ENCODE data around the gene KCTD20. TPM values are rescaled to one million over a fixed set of nuclear protein-coding genes. Genes with fewer than 3 reads are reported as not detected.
"Not testable (repeated sequence)": the region's sequence is repeated elsewhere in the genome, so short reads cannot be mapped to it uniquely, and the experiment has no call there.

KCTD20 gene
- total and polyA plus RNA-seq, 2 experiments from 2014 or later, result 27.4 to 56.3 TPM

DNA sequence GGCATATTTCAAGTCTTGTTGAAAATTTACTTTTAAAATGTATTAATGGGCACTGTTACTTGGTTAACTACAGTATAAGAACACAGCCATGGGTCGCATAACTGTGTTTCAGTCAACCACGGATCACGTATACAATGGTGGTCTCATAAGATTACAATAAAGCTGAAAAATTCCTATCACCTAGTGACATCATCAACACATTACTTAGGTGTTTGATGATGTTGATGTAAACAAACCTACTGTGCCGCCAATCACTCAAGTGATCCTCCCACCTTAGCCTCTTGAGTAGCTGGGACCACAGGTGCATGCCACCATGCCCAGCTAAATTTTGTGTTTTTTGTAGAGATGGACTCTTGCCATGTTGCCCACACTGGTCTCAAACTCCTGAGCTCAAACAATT is 38.6 kb upstream of the KCTD20 start:
- 95% methylated on average over 4 of the region's 4 CpGs for WGBS (ENCODE audit: low lambda C conversion rate, missing lambda C conversion rate)
- H3K9me3 ChIP-seq (ENCODE audit: low read depth), result no peaks in the 10 kb centered on the region
- TF ChIP-seq EZH2 (IDR thresholded peaks at IDR 0.05; ENCODE audit: borderline replicate concordance) (no peak), EZH2phosphoT487 (IDR thresholded peaks at IDR 0.05; ENCODE audit: low read depth, severe bottlenecking, unreplicated experiment) (no peak)
- TF ChIP-seq, protein P1, sequence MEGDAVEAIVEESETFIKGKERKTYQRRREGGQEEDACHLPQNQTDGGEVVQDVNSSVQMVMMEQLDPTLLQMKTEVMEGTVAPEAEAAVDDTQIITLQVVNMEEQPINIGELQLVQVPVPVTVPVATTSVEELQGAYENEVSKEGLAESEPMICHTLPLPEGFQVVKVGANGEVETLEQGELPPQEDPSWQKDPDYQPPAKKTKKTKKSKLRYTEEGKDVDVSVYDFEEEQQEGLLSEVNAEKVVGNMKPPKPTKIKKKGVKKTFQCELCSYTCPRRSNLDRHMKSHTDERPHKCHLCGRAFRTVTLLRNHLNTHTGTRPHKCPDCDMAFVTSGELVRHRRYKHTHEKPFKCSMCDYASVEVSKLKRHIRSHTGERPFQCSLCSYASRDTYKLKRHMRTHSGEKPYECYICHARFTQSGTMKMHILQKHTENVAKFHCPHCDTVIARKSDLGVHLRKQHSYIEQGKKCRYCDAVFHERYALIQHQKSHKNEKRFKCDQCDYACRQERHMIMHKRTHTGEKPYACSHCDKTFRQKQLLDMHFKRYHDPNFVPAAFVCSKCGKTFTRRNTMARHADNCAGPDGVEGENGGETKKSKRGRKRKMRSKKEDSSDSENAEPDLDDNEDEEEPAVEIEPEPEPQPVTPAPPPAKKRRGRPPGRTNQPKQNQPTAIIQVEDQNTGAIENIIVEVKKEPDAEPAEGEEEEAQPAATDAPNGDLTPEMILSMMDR (IDR thresholded peaks at IDR 0.05; ENCODE audit: poor library complexity), result no peak
- H3K36me3 ChIP-seq (replicated peaks; ENCODE audit: insufficient read depth, low read depth), result no peaks in the 10 kb centered on the region
- no peak overlapping the region for H3K27ac ChIP-seq
- H3K4me1 ChIP-seq (ENCODE audit: insufficient read depth), result no peaks in the 10 kb centered on the region
- no peak overlapping the region for H3K4me2 ChIP-seq
- no peaks in the 10 kb centered on the region for H4K20me1 ChIP-seq (ENCODE audit: insufficient read depth, poor library complexity, severe bottlenecking)
- H3K79me2 ChIP-seq, result no peaks in the 10 kb centered on the region
- H3K9me2 ChIP-seq (replicated peaks; ENCODE audit: insufficient read depth), result no peaks in the 10 kb centered on the region
- no peak overlapping the region for H2AFZ ChIP-seq
- no peaks in the 10 kb centered on the region for H3K27me3 ChIP-seq
- no peak for DNase-seq (ENCODE audit: low spot score)
- H3K4me3 ChIP-seq, result no peak overlapping the region

DNA sequence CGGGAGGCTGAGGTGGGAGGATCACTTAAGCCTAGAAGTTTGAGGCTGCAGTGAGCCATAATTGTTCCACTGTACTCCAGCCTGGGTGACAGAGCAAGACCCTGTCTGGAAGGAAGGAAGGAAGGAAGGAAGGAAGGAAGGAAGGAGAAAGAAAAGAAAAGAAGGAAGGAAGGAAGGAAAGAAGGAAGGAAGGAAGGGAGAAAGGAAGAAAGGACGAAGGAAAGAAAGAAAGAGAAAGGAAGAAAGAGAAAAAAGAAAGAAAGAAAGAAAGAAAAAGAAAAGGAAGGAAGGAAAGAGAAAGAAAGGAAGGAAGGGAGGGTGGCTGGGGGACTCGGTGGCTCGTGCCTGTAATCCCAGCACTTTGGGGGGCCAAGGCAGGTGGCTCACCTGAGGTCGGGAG is 33.1 kb upstream of the KCTD20 start:
- not testable (repeated sequence) for H3K27me3 ChIP-seq; H3K36me3 ChIP-seq (replicated peaks; ENCODE audit: insufficient read depth, low read depth); DNase-seq (ENCODE audit: low spot score); H3K4me1 ChIP-seq (ENCODE audit: insufficient read depth); H3K79me2 ChIP-seq; H3K4me2 ChIP-seq; H4K20me1 ChIP-seq (ENCODE audit: insufficient read depth, poor library complexity, severe bottlenecking); H3K9me2 ChIP-seq (replicated peaks; ENCODE audit: insufficient read depth); H2AFZ ChIP-seq; H3K27ac ChIP-seq; H3K4me3 ChIP-seq; H3K9me3 ChIP-seq (ENCODE audit: low read depth)
- 100% methylated on average over 1 of the region's 5 CpGs for WGBS (ENCODE audit: low lambda C conversion rate, missing lambda C conversion rate)

DNA sequence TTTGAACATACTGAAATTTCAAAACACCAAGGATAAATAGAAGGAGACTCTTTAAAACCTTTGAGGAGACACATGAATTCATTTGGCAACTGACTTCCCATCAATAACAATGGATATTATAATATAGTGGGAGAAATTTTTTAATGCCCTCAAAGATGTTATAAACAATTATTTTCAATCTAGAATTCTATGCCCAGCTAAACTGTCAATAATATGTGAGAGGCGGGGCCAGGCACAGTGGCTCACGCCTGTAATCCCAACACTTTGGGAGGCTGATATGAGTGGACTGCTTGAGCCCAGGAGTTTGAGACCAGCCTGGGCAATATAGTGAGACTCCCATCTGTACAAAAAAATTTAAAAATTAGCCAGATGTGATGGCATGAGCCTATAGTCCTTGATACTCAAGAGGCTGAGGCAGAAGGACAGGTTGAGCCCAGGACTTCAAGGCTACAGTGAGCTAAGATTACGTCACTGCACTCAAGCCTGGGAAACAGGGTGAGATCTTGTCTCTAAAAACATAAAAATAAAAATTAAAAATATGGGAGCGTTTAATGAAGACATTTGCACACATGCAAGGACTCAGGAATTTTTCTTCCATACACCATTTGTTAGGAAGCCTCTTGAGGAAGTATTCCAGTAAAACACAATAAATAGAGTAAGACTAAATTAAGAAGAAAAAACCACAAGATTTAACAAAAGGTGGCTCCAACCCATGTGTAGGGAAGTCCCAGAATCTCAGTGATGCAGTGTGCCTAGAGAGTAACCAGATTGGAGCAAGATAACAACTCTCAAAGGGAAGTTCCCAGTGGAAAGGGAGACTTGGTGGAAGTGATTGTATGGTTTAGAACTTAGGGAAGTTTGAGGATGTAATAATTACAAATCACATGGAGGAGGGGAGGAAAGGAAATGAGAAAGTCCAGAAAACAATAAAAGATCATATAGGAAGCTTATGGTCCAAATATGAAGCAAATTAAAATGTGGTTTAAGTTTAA is 29.0 kb upstream of the KCTD20 start:
- no peak for TF ChIP-seq EZH2phosphoT487 (IDR thresholded peaks at IDR 0.05; ENCODE audit: low read depth, severe bottlenecking, unreplicated experiment)
- no peak for TF ChIP-seq EZH2 (IDR thresholded peaks at IDR 0.05; ENCODE audit: borderline replicate concordance)
- TF ChIP-seq, protein P1 (IDR thresholded peaks at IDR 0.05; ENCODE audit: poor library complexity), result no peak
- Histone ChIP-seq H3K27ac (peak overlapping the region; percentile 14), H4K20me1 (ENCODE audit: insufficient read depth, poor library complexity, severe bottlenecking) (no peaks in the 10 kb centered on the region), H3K4me1 (ENCODE audit: insufficient read depth) (no peaks in the 10 kb centered on the region), H3K36me3 (replicated peaks; ENCODE audit: insufficient read depth, low read depth) (no peaks in the 10 kb centered on the region), H3K4me3 (no peak overlapping the region), H3K79me2 (no peaks in the 10 kb centered on the region), H2AFZ (no peak overlapping the region), H3K27me3 (no peaks in the 10 kb centered on the region), H3K9me3 (ENCODE audit: low read depth) (no peaks in the 10 kb centered on the region), H3K4me2 (no peak overlapping the region), H3K9me2 (replicated peaks; ENCODE audit: insufficient read depth) (no peaks in the 10 kb centered on the region)
- WGBS (ENCODE audit: low lambda C conversion rate, missing lambda C conversion rate), result 94% methylated on average over 4 of the region's 4 CpGs
- no peak for DNase-seq (ENCODE audit: low spot score)

DNA sequence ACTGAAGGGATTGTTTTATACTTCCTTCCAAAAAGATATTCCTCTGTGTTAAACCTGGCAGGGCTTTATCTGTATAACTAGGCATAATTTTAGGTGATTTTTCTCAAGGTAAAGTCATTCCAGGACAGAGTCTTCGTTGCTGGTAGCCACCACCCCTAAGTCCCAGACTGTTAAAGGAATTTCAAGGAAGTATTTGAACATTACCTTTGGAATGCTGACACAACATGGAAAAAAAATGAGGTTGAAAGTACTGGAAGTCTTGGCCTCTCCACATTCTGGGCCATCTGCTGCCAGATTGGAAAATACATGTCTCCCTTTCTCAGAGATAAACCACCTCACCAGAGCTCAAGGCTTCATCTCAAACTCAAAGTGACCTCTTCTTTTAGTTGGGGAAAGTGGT is 28.3 kb upstream of the KCTD20 start:
- peak; percentile 7 for DNase-seq (ENCODE audit: low spot score)

More for the DNA sequence above, 28.3 kb upstream of the KCTD20 start:
- H4K20me1 ChIP-seq (ENCODE audit: insufficient read depth, poor library complexity, severe bottlenecking), result no peaks in the 10 kb centered on the region
- no peak overlapping the region for H3K4me2 ChIP-seq
- 36% methylated on average over 1 of the region's 1 CpG for WGBS (ENCODE audit: low lambda C conversion rate, missing lambda C conversion rate)
- no peaks in the 10 kb centered on the region for H3K79me2 ChIP-seq
- no peaks in the 10 kb centered on the region for H3K36me3 ChIP-seq (replicated peaks; ENCODE audit: insufficient read depth, low read depth)
- no peak overlapping the region for H2AFZ ChIP-seq
- H3K4me3 ChIP-seq, result no peak overlapping the region
- no peaks in the 10 kb centered on the region for H3K9me2 ChIP-seq (replicated peaks; ENCODE audit: insufficient read depth)
- H3K27me3 ChIP-seq, result no peaks in the 10 kb centered on the region
- peak overlapping the region; percentile 14 for H3K27ac ChIP-seq
- no peaks in the 10 kb centered on the region for H3K9me3 ChIP-seq (ENCODE audit: low read depth)
- H3K4me1 ChIP-seq (ENCODE audit: insufficient read depth), result no peaks in the 10 kb centered on the region
- TF ChIP-seq EZH2 (IDR thresholded peaks at IDR 0.05; ENCODE audit: borderline replicate concordance), result no peak
